Measurements from ENCODE around the gene JAZF1. TPM values are rescaled to one million over a fixed set of nuclear protein-coding genes. Genes with fewer than 3 reads are reported as not detected.
A peak's percentile ranks its signal among the peaks of the same experiment; 100 is the strongest.

The JAZF1 gene
- total RNA-seq, 3 donors from 2014 or later, result 8.6 to 27.4 (median 10.5) TPM

- intact Hi-C loops (cut with DNase I; ENCODE audit: low total_unique reads), result no loop called here
- TF ChIP-seq POLR2AphosphoS5 (IDR thresholded peaks at IDR 0.05) (no peak), CTCF (IDR thresholded peaks at IDR 0.05) (no peak), POLR2A (IDR thresholded peaks at IDR 0.05) (no peak)
- Histone ChIP-seq H3K27me3 (no peaks in the 10 kb centered on the region), H3K9me3 (no peaks in the 10 kb centered on the region), H3K27ac (peak overlapping the region; percentile 77 to 79), H3K36me3 (no peaks in the 10 kb centered on the region), H3K4me3 (no peak overlapping the region), H3K4me1 (peaks cover 0 to 13% of the 10 kb centered on the region in 2 donors)
- no peak for DNase-seq (ENCODE audit: low spot score in 2 of 2)
Measured at GRCh38 chr7:28065721-28066285, 114.8 kb downstream of the JAZF1 start.

- intact Hi-C loops (cut with DNase I; ENCODE audit: low total_unique reads), result no loop called here
- peaks cover 0 to 13% of the 10 kb centered on the region in 2 donors for H3K4me1 ChIP-seq
- H3K27ac ChIP-seq, result peak overlapping the region; percentile 77 to 79
- DNase-seq (ENCODE audit: low spot score in 2 of 2), result no peak
- no peaks in the 10 kb centered on the region for H3K27me3 ChIP-seq
- H3K9me3 ChIP-seq, result no peaks in the 10 kb centered on the region
- H3K4me3 ChIP-seq, result no peak overlapping the region
- no peaks in the 10 kb centered on the region for H3K36me3 ChIP-seq
- no peak for TF ChIP-seq POLR2A (IDR thresholded peaks at IDR 0.05)
- peak in 1 of 3 donors; percentile 42 for TF ChIP-seq POLR2AphosphoS5 (IDR thresholded peaks at IDR 0.05)
Measured at GRCh38 chr7:28065308-28065707, 115.3 kb downstream of the JAZF1 start.

- H3K27me3 ChIP-seq, result no peaks in the 10 kb centered on the region
- no peaks in the 10 kb centered on the region for H3K36me3 ChIP-seq
- H3K27ac ChIP-seq, result peak overlapping the region; percentile 77 to 79
- DNase-seq (ENCODE audit: low spot score in 2 of 2), result no peak
- intact Hi-C loops (cut with DNase I; ENCODE audit: low total_unique reads), result no loop called here
- H3K4me3 ChIP-seq, result no peak overlapping the region
- no peaks in the 10 kb centered on the region for H3K9me3 ChIP-seq
- no peak for TF ChIP-seq POLR2A (IDR thresholded peaks at IDR 0.05)
- TF ChIP-seq CTCF (IDR thresholded peaks at IDR 0.05), result no peak
- no peak for TF ChIP-seq POLR2AphosphoS5 (IDR thresholded peaks at IDR 0.05)
- H3K4me1 ChIP-seq, result peaks cover 0 to 13% of the 10 kb centered on the region in 2 donors
Measured at GRCh38 chr7:28064437-28064836, 116.2 kb downstream of the JAZF1 start.

- Histone ChIP-seq H3K36me3 (no peaks in the 10 kb centered on the region), H3K9me3 (no peaks in the 10 kb centered on the region), H3K4me3 (no peak overlapping the region), H3K4me1 (peaks cover 0 to 13% of the 10 kb centered on the region in 2 donors), H3K27me3 (no peaks in the 10 kb centered on the region), H3K27ac (no peak overlapping the region)
- DNase-seq (ENCODE audit: low spot score in 2 of 2), result no peak
- no peak for TF ChIP-seq POLR2AphosphoS5 (IDR thresholded peaks at IDR 0.05)
- no peak for TF ChIP-seq CTCF (IDR thresholded peaks at IDR 0.05)
- TF ChIP-seq POLR2A (IDR thresholded peaks at IDR 0.05), result no peak
- intact Hi-C loops (cut with DNase I; ENCODE audit: low total_unique reads), result no loop called here
Measured at GRCh38 chr7:28062197-28062991, 118.2 kb downstream of the JAZF1 start.

- no peak overlapping the region for H3K4me3 ChIP-seq
- H3K27me3 ChIP-seq, result no peaks in the 10 kb centered on the region
- no peaks in the 10 kb centered on the region for H3K9me3 ChIP-seq
- peaks cover 0 to 13% of the 10 kb centered on the region in 2 donors for H3K4me1 ChIP-seq
- TF ChIP-seq POLR2AphosphoS5 (IDR thresholded peaks at IDR 0.05) (no peak), POLR2A (IDR thresholded peaks at IDR 0.05) (no peak), CTCF (IDR thresholded peaks at IDR 0.05) (no peak)
- intact Hi-C loops (cut with DNase I; ENCODE audit: low total_unique reads), result no loop called here
- no peaks in the 10 kb centered on the region for H3K36me3 ChIP-seq
- no peak overlapping the region for H3K27ac ChIP-seq
- DNase-seq (ENCODE audit: low spot score in 2 of 2), result no peak
Measured at GRCh38 chr7:28061824-28062196, 118.8 kb downstream of the JAZF1 start.

Data from breast epithelium (tissue), 4 donors.